Epithelial cell of esophagus (primary cell): ENCODE results near the gene FAM124A.

Experiments
- DNase-seq: peaks from one replicate; pipeline ENCODE4 v3.0.0; 2010; ENCODE audit warnings: low read depth
- H3K4me3 ChIP-seq: 2 replicates; pipeline ENCODE4 v1.5.1; 2011; ENCODE audit warnings: mild to moderate bottlenecking, low read length, control low read depth
- CTCF ChIP-seq: IDR thresholded peaks from 2 replicates; pipeline ENCODE4 v1.5.1; 2011; ENCODE audit warnings: low read depth, mild to moderate bottlenecking, low read length, control low read depth, inconsistent platforms; ENCODE audit not compliant: insufficient read depth; ENCODE audit errors: missing control alignments

FAM124A gene

GRCh38 chr13:51324714-51325420 lies 102.7 kb downstream of the FAM124A start:
- TF ChIP-seq CTCF = no peak
- DNase-seq = no peak
- no peak overlapping the region for H3K4me3 ChIP-seq

GRCh38 chr13:51325837-51326236 lies 103.6 kb downstream of the FAM124A start:
- no peak for DNase-seq
- TF ChIP-seq CTCF = no peak
- no peak overlapping the region for H3K4me3 ChIP-seq

GRCh38 chr13:51326777-51327176 lies 104.6 kb downstream of the FAM124A start:
- DNase-seq = no peak
- H3K4me3 ChIP-seq = no peak overlapping the region
- no peak for TF ChIP-seq CTCF

GRCh38 chr13:51327961-51328360 lies 105.8 kb downstream of the FAM124A start:
- no peak overlapping the region for H3K4me3 ChIP-seq
- no peak for DNase-seq
- no peak for TF ChIP-seq CTCF

- TF ChIP-seq CTCF = no peak
- no peak for DNase-seq
- H3K4me3 ChIP-seq = no peak overlapping the region
Measured at GRCh38 chr13:51328488-51328887, 106.3 kb downstream of the FAM124A start.

GRCh38 chr13:51329606-51330005 lies 107.4 kb downstream of the FAM124A start:
- H3K4me3 ChIP-seq = no peak overlapping the region
- no peak for TF ChIP-seq CTCF
- no peak for DNase-seq

- no peak for TF ChIP-seq CTCF
- no peak overlapping the region for H3K4me3 ChIP-seq
- DNase-seq = no peak
Measured at GRCh38 chr13:51330791-51331190, 108.6 kb downstream of the FAM124A start.
